ENCODE results near the gene CXCL12.

CXCL12 gene

DNA sequence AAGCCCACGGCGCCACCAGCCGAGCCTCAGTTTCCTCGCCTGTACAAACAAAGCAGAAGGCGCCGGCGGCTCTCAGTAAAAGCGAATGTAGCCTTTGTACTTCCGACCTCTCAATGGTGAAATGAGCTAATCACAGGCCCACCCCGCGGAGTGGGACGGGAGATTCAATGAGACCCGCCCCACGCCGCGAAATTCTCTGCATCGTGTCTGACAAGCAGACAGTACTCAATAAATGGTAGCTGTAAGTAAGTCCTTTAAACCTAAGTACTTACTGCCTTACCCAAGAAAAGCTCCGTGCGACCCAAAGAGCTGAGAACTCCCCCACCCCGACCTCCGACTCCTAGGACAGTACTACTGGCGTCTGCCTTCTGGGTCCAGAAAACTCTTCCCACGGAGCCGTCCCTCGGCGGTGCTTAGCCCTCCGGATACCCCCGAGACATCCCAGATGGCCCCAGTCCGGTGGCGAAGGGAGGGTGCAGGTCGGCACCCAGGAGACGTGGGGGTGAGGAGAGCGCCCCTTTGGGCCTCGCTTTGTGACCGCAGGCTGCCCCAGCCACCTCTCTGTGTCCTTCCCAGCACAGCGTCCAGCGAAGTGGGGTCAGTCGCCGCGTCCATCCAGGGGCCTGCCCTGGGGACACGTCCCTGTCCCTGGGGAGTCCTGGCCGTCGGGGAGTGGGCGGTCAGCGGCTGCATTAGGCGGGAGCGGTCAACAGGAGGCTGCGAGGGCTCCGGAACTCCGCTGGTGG is 972 bp upstream of the CXCL12 start:
- TF ChIP-seq GATA3 (IDR thresholded peaks at IDR 0.05; ENCODE audit: low read depth, low read length), result no peak
- TF ChIP-seq GATA2 (IDR thresholded peaks at IDR 0.05; ENCODE audit: low read depth, low read length), result no peak

DNA sequence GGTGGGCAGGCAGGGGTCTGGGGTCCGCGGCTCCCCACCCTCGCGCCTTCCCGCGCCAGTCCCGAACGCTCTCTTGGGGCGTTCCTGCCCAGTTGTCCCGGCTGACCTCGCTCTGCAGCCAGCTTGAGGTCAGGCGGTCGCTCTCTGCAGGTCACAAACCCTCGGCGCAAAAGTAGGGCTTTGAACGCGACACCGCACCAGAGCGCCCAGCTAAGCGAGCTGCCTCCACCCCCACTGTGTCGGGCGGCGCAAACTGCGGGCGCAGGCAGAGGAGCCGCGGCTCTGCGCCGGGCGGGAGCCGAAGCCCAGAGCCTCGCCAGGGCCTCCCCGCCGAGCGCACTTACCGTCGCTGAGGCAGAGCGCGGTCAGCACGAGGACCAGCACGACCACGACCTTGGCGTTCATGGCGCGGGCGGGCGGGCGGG is 284 bp downstream of the CXCL12 start:
- no peak for TF ChIP-seq GATA3 (IDR thresholded peaks at IDR 0.05; ENCODE audit: low read depth, low read length)

DNA sequence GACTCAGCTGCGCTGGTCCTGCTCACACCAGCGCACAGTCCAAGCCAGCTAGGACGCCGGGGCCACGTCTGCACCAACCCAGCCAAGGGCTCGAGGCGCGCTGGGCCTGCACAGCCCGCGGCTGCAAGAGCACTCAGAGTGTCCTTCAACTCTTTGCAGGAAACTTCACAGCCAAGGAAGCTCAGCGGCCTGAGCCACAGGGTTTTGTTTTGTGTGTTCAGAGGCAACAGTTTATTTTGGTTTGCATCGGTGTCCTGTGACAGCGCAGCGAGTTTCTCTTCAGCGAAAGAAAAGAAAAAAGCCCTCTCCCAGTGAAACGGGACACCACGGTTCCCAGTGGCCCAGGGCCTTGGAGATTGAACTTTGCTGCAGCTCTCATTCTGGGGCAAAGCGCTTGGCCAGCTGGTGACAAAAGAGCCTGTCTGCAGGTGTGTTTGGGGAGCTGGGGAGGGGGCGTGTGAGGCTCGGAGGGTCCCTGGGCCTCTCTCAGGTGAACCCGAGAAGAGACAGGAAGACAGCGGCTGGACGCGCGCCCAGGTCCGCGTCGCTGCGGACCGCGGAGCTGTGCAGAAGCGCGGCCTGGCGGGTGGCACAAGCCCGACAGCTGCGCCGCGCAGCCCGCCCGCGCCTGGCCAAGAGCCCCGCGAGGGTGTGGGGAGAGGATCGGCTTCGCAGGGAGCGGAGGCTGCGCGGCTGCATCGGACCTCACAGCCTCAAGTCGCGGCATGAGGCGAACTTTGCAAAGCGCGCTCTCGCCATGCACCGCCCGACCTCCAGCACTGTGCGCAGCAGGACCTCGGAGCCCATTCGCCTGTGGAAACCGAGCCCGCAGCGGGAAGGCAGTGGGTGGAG is 922 bp downstream of the CXCL12 start:
- no peak for TF ChIP-seq GATA2 (IDR thresholded peaks at IDR 0.05; ENCODE audit: low read depth, low read length)
- TF ChIP-seq GATA3 (IDR thresholded peaks at IDR 0.05; ENCODE audit: low read depth, low read length), result no peak

DNA sequence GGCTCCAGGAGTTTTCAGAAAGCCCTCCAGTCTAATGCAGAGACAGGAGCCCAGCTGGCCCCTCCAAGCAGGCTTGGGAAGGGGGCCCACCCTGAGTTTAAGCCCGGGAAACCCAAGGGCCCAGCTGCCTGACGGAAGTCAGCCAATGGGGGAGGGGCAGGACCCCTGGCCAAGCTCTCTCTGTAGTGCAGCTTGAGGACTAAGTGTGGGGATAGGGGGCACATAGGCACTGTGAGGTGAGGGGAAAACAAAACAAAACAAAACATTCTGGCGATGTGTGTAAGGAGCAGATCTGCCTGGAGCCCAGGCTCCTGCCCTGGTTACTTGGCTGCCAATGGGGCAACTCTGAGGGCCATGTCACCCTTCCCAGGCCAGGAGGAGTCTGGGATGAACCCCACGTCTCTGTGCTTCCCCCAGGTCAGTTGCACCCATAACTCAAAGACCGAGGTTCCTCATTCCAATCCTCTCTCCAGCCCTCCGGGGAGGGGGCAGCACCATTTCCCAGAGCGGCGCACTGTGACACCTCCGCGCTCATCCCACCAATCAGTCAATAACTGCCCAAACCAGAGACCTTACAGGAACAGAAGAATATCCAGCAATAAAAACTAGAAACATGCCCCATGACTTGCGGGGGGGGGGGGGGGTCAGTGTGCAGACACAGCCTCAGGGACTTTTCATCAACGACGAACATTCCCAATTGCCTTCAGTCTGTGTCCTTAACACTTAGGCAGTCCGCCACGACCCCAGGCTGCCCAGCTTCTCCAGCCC is 1.7 kb downstream of the CXCL12 start:
- TF ChIP-seq GATA2 (IDR thresholded peaks at IDR 0.05; ENCODE audit: low read depth, low read length) (no peak), GATA3 (IDR thresholded peaks at IDR 0.05; ENCODE audit: low read depth, low read length) (no peak)

DNA sequence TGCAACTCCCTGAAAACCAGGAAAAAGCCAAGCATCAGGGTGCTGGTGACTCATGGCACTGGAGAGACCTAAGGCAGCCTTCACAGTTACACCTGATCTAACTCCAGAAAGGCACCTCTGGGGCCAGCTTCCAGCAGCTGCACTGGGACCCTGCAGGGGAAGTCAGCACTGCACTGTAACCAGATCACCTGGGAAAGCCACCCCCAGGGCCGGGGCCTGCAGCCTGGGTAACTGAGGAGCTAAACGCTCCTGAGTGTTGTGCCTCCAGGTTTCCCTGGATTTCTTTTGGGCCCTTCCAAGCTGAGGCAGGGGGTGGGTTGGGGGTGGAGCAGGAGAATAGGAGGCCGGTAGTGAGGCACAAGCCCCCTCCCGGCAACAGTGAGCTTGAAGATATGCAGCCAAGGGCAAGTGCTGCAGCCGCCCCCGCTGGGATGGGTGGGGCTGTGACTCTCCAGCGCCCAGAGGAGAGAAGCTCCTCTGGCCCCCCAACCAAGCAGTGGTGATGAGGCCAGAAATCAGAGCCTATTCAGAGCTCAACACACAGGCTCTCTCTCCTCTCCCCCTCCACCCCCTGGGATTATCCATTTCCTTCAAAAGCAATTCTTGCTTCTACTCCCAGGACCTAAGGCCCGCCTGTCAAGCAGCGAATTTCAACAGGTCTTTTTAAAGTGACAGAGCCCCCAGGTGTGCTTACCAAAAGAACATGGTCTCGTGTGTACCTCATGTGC is 2.6 kb downstream of the CXCL12 start:
- TF ChIP-seq GATA2 (IDR thresholded peaks at IDR 0.05; ENCODE audit: low read depth, low read length), result no peak
- TF ChIP-seq GATA3 (IDR thresholded peaks at IDR 0.05; ENCODE audit: low read depth, low read length), result no peak

DNA sequence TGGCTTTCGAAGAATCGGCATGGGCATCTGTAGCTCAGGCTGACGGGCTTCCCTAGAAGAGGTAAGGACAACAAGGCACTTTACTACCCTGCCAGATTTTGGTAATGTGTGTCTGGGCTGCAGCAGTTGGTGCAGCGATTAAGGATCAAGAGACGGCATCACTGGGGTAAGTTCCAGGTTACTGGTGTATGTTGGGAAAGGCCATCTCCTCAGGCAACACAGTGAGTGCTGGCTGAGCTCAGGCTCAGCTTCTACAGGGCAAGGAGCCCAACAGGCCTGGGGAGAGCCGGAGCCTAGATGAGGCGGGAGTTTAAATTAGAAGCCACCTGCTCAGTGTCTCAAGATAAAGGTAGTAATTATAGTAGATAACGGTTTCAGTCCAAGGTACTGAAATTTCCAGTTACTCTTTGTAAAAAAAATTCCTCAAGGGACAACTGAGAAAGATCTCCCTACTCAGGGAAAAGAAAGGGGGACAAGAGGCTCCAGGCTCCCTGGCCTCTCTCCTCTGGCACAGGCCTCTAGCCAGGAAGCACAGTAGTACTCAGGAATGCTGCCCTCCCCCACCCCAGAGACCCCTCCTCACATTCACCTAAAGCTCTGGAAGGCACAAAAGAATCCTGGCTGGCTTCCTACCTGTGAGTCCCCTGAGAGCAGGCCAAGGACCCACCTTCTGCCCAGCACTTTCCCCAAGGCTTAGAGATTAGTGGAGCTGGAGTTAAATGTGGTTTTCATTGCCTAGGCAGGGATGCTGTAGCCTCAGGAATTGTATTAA is 3.9 kb downstream of the CXCL12 start:
- TF ChIP-seq GATA2 (IDR thresholded peaks at IDR 0.05; ENCODE audit: low read depth, low read length) (peak; percentile 41; the same call in 1 of the 2 replicates), GATA3 (IDR thresholded peaks at IDR 0.05; ENCODE audit: low read depth, low read length) (no peak)

DNA sequence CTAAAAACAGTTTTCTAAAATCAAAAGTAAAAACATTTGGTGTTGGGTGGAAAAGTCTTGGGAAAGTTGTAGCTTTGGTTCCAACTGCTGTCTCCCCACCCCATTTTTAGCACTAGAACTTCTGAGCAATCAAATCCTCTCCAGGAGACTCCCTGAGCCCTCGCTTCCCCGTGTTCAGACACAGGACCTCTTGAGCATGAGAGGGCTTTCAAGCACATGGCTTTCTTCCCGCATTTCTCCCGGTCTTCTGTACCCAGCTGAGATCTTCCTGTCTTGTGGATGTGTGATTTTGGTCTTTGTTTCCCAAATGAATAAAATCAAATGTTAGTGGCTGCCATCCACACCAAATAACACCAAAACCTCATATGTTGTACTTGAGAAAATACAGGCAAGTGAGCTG is 5.0 kb downstream of the CXCL12 start:
- no peak for TF ChIP-seq GATA2 (IDR thresholded peaks at IDR 0.05; ENCODE audit: low read depth, low read length)
- TF ChIP-seq GATA3 (IDR thresholded peaks at IDR 0.05; ENCODE audit: low read depth, low read length), result no peak

DNA sequence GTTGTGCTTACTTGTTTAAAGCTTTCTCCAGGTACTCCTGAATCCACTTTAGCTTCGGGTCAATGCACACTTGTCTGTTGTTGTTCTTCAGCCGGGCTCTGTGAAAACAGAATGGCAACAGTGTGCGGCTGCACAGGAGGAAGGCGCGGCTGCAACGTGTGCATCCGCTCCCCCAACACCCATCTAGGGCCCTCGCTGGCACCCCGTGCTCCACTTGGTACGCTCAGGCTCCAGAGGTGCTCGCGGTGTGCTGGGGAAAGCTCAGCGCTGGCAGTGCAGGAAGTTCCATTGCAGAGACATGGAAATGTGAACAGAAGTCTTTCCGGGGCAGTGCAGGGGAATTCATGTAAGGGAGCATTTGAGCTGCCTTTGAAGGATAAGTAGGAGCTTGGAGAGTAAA is 6.3 kb downstream of the CXCL12 start:
- TF ChIP-seq GATA2 (IDR thresholded peaks at IDR 0.05; ENCODE audit: low read depth, low read length) (no peak), GATA3 (IDR thresholded peaks at IDR 0.05; ENCODE audit: low read depth, low read length) (no peak)

DNA sequence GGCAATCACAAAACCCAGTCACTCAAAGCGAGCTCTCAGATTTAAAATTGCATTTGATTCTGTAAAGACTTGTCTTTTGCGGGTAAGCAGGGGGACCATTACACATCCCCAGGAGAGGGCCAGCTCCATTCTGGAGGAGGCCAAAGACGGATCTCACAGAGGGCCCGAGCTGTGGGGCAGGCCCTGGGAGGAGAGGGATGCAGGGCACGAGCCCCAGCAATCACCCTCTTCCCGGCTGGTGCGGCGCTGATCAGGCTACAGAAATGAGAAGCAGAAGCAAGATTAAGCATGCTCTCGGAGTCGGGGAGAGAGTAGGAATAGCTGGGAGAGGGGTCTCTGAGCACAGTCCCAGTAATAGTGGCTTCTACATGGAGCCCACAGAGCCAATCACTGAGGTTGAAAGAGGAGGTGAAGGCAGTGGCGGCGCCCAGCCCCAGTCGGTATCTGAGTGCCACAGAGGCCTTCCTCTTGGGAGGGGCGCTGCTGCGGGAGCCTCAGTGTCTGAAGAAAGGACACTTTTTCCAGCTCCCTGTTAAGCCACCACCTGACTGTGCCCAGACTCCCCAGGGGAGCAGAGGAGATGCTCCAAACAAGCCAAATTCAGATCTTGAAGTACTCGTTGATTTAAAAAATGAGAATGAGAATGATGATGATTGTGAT is 7.1 kb downstream of the CXCL12 start:
- TF ChIP-seq GATA3 (IDR thresholded peaks at IDR 0.05; ENCODE audit: low read depth, low read length) (no peak), GATA2 (IDR thresholded peaks at IDR 0.05; ENCODE audit: low read depth, low read length) (no peak)

DNA sequence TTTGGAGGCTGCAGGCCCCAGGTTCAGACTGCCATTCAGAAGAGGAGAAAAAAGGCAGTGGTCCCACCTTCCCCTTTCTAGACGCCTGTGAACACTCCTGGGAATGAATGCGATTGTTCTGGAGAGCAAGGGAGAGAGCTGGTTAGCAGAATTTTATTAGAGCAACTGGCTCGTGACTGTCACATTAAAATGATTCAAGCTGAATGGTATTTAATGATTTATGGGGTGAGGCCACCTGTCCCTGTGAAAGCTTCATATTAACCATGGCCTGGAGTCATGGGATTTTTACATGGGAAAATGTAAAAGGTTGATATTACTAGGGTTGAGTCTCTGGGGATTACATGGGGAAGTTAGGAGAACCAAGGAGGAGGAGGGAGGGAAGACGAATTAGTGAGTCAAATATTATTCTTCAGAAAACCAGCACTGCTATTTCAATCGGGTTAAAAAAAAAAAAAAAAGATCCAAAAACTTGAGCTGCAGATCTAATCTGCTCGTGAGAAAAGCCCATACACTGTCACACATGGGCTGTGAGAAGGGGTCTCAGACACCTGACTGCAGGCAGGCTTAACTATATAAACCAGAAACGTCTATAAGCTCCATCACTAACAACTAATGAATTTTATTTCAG is 8.3 kb downstream of the CXCL12 start:
- TF ChIP-seq GATA3 (IDR thresholded peaks at IDR 0.05; ENCODE audit: low read depth, low read length) (no peak), GATA2 (IDR thresholded peaks at IDR 0.05; ENCODE audit: low read depth, low read length) (no peak)

DNA sequence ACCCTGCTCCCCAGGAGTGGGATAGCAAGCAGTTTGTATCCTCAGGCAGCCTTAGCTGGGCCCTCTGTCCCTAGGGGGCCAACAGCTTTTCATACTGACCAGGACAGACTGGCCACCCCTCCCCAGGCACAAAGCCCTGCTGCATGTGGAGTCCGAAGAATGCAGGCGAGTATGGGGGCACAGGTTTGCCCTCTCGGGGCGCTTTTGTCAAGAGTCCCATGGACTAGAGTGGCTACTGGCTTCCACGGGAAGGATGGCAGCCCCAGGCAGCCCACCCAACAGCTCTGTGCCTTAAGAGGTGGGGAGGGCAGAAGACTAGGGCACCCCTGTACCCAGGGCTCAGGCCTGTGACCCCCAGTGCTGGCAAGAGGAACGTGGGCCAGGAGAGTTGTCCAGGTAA is 10.7 kb downstream of the CXCL12 start:
- TF ChIP-seq GATA2 (IDR thresholded peaks at IDR 0.05; ENCODE audit: low read depth, low read length) (no peak), GATA3 (IDR thresholded peaks at IDR 0.05; ENCODE audit: low read depth, low read length) (no peak)

DNA sequence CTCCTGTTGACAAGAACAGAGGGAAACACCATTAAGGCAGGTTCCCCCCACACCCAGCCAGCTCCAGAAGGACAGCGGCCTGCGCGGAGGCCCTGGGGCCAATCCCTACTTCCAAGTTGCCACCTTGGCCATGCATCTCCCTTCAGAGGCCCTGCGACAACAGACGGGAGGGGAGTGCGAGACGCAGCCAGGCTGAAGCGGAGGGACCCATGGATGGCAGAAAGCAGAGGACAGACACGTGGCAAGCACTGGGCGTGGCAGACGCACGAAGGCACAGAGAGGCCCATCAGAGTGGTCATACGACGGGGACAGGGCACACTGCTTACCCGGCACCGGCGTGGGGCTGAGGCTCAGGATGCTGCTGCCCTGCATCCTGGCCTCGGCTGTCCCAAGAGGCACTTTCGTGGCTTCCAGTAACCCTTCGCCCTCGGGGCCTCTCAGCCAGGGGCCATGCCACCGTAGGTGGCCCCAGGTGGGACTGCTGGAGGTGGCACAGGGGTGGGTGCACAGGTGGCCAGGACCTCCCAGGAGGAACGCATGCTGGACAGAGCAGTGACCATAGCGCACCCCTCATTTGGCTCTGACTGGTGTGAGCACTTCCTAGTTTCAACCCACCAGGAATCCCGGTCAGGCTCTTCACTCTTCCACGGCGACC is 11.4 kb downstream of the CXCL12 start:
- TF ChIP-seq GATA2 (IDR thresholded peaks at IDR 0.05; ENCODE audit: low read depth, low read length), result no peak
- no peak for TF ChIP-seq GATA3 (IDR thresholded peaks at IDR 0.05; ENCODE audit: low read depth, low read length)
